H1 (cell line): ENCODE measurements around the gene FAM168B. TPM values are rescaled to one million over a fixed set of nuclear protein-coding genes. Genes with fewer than 3 reads are reported as not detected.

Experiments
- CTCF ChIA-PET: fragments of 300-600 bp; sonication (Branson Sonifier 250); formaldehyde crosslinking; loops from one replicate; lab custom pipeline; 2021; ENCODE audit not compliant: partially characterized antibody; lab: Charles Lee
- POLR2A ChIA-PET: fragments of 300-600 bp; sonication (Branson Sonifier 250); formaldehyde crosslinking; loops from one replicate; lab custom pipeline; 2021; ENCODE audit warnings: inconsistent platforms; ENCODE audit not compliant: partially characterized antibody; lab: Charles Lee
- DNase-seq, 2 experiments: peaks; one replicate each; pipeline versions ENCODE4 v3.0.0 to v3.0.0-alpha.2; 2010 to 2022; ENCODE audit warnings: low spot score in 2 of 2, low read depth in 1 of 2, mixed read lengths in 1 of 2
- FAIRE-seq: peaks from 2 replicates; lab custom pipeline; 2011; peaks lifted over from hg19 to GRCh38; lab: Jason Lieb, UNC
- H2AFZ ChIP-seq: 2 replicates; pipeline ENCODE4 v1.8.1; 2012; ENCODE audit warnings: low read length, inconsistent platforms
- H2AK5ac ChIP-seq: 2 replicates; pipeline ENCODE4 v1.6.1; 2013; ENCODE audit warnings: low read depth, low read length
- H2BK120ac ChIP-seq: replicated peaks from 2 replicates; pipeline ENCODE3; 2013; ENCODE audit warnings: low read depth, low read length, inconsistent platforms
- H2BK12ac ChIP-seq: 2 replicates; pipeline ENCODE4 v1.6.1; 2013; ENCODE audit warnings: low read depth, low read length
- H2BK15ac ChIP-seq: 2 replicates; pipeline ENCODE4 v1.6.1; 2013; ENCODE audit warnings: low read length
- H2BK20ac ChIP-seq: 2 replicates; pipeline ENCODE4 v1.6.1; 2013; ENCODE audit warnings: low read length
- H2BK5ac ChIP-seq: 2 replicates; pipeline ENCODE4 v1.6.1; 2013; ENCODE audit warnings: low read depth, low read length
- H3K14ac ChIP-seq: 2 replicates; pipeline ENCODE4 v1.6.1; 2013; ENCODE audit warnings: inconsistent platforms; ENCODE audit not compliant: insufficient read length
- H3K18ac ChIP-seq: 2 replicates; pipeline ENCODE4 v1.6.1; 2013; ENCODE audit warnings: low read length; ENCODE audit errors: extremely low read depth
- H3K23ac ChIP-seq: 2 replicates; pipeline ENCODE4 v1.6.1; 2013; ENCODE audit warnings: inconsistent platforms; ENCODE audit not compliant: insufficient read length
- H3K23me2 ChIP-seq: 2 replicates; pipeline ENCODE4 v1.6.1; 2013; ENCODE audit warnings: low read depth, low read length
- H3K27ac ChIP-seq: 2 replicates; pipeline ENCODE4 v1.6.1; 2011; ENCODE audit warnings: low read depth, low read length, inconsistent platforms
- H3K27me3 ChIP-seq, 4 experiments: replicated peaks in 1 of 4; 1 replicate in 1 of 4; 2 replicates in 3 of 4; pipeline versions ENCODE4 v1.6.1 to v1.8.1; 2011 to 2013; ENCODE audit warnings: low read length in 3 of 4, mild to moderate bottlenecking in 3 of 4, inconsistent platforms in 2 of 4, mixed read lengths in 2 of 4, moderate library complexity in 1 of 4; ENCODE audit not compliant: control insufficient read depth in 3 of 4, insufficient read depth in 3 of 4; ENCODE audit errors: extremely low read depth in 1 of 4
- H3K36me3 ChIP-seq, 4 experiments: 2 replicates each; pipeline versions ENCODE4 v1.6.1 to v1.8.1; 2011 to 2013; ENCODE audit warnings: mild to moderate bottlenecking in 4 of 4, low read length in 3 of 4, moderate library complexity in 2 of 4, control low read depth in 1 of 4, inconsistent platforms in 1 of 4; ENCODE audit not compliant: insufficient read depth in 4 of 4, control insufficient read depth in 2 of 4
- H3K4ac ChIP-seq: replicated peaks from 2 replicates; pipeline ENCODE3; 2013; ENCODE audit warnings: low read length, low read depth, mixed read lengths, inconsistent platforms; ENCODE audit not compliant: insufficient read length
- H3K4me1 ChIP-seq, 4 experiments: replicated peaks in 1 of 4; 1 replicate in 1 of 4; 2 replicates in 3 of 4; pipeline versions ENCODE4 v1.6.1 to v1.8.1; 2011 to 2013; ENCODE audit warnings: low read length in 3 of 4, inconsistent platforms in 2 of 4, mixed read lengths in 1 of 4; ENCODE audit not compliant: insufficient read depth in 4 of 4, control insufficient read depth in 3 of 4
- H3K4me2 ChIP-seq, 2 experiments: 2 replicates each; pipeline versions ENCODE4 v1.6.1 to v1.8.1; 2011 to 2013; ENCODE audit warnings: low read depth in 2 of 2, low read length in 2 of 2, control low read depth in 1 of 2, inconsistent platforms in 1 of 2, mild to moderate bottlenecking in 1 of 2; ENCODE audit not compliant: insufficient read depth in 1 of 2
- H3K4me3 ChIP-seq, 4 experiments: fragments of 200-600, 300-600 bp in 1 of 4; sonication (generic), shearing (Covaris generic), sonication (Bioruptor Twin) in 1 of 4; 2 replicates each; pipeline versions ENCODE4 v1.5.1 to v1.8.1; 2011 to 2016; ENCODE audit warnings: low read length in 4 of 4, low read depth in 3 of 4, control low read depth in 2 of 4, inconsistent platforms in 2 of 4, mild to moderate bottlenecking in 2 of 4, mixed read lengths in 1 of 4, moderate library complexity in 1 of 4; ENCODE audit not compliant: insufficient read depth in 2 of 4; ENCODE audit errors: extremely low read depth in 1 of 4
- H3K56ac ChIP-seq: replicated peaks from 2 replicates; pipeline ENCODE3; 2013; ENCODE audit warnings: low read depth, mild to moderate bottlenecking, mixed read lengths, low read length, inconsistent platforms; ENCODE audit not compliant: insufficient read length
- H3K79me1 ChIP-seq: 2 replicates; pipeline ENCODE4 v1.6.1; 2013; ENCODE audit warnings: low read depth, low read length, control low read depth
- H3K79me2 ChIP-seq, 2 experiments: 2 replicates each; pipeline versions ENCODE4 v1.6.1 to v1.8.1; 2012 to 2013; ENCODE audit warnings: low read length in 2 of 2, mild to moderate bottlenecking in 2 of 2, inconsistent platforms in 1 of 2; ENCODE audit not compliant: insufficient read depth in 2 of 2, control insufficient read depth in 1 of 2
- H3K9ac ChIP-seq, 4 experiments: replicated peaks in 1 of 4; 1 replicate in 1 of 4; 2 replicates in 3 of 4; pipeline versions ENCODE4 v1.6.1 to v1.8.1; 2011 to 2013; ENCODE audit warnings: low read depth in 3 of 4, low read length in 3 of 4, control low read depth in 2 of 4, mild to moderate bottlenecking in 2 of 4, moderate library complexity in 2 of 4, inconsistent platforms in 1 of 4; ENCODE audit errors: extremely low read depth in 1 of 4
- H3K9me3 ChIP-seq, 2 experiments: 2 replicates each; pipeline versions ENCODE4 v1.6.1 to v1.8.1; 2012 to 2013; ENCODE audit warnings: mild to moderate bottlenecking in 2 of 2, moderate library complexity in 2 of 2, control low read depth in 1 of 2, inconsistent platforms in 1 of 2, low read depth in 1 of 2, low read length in 1 of 2, mixed read lengths in 1 of 2; ENCODE audit not compliant: insufficient read depth in 2 of 2
- H4K20me1 ChIP-seq, 2 experiments: replicated peaks in 1 of 2; 2 replicates each; pipeline versions ENCODE3 to v1.8.1; 2011 to 2013; ENCODE audit warnings: inconsistent platforms in 2 of 2, low read length in 2 of 2, mild to moderate bottlenecking in 1 of 2; ENCODE audit not compliant: insufficient read depth in 2 of 2, control insufficient read depth in 1 of 2
- H4K5ac ChIP-seq: 2 replicates; pipeline ENCODE4 v1.6.1; 2013; ENCODE audit warnings: low read length, low read depth, mixed read lengths, inconsistent platforms; ENCODE audit not compliant: insufficient read length
- H4K8ac ChIP-seq: 2 replicates; pipeline ENCODE4 v1.8.0; 2013; ENCODE audit warnings: mild to moderate bottlenecking, moderate library complexity, low read length, inconsistent platforms; ENCODE audit not compliant: insufficient read depth; ENCODE audit errors: extremely low read depth
- H4K91ac ChIP-seq: replicated peaks from 2 replicates; pipeline ENCODE3; 2013; ENCODE audit warnings: low read length, mixed read lengths, inconsistent platforms; ENCODE audit not compliant: insufficient read length
- RBBP5 ChIP-seq: IDR thresholded peaks from 2 replicates; pipeline ENCODE4 v1.7.1; 2012; ENCODE audit warnings: low read depth, mild to moderate bottlenecking, inconsistent platforms, low read length, moderate library complexity, borderline replicate concordance
- TAF1 ChIP-seq: IDR thresholded peaks from 2 replicates; pipeline ENCODE4 v1.6.1; 2011; ENCODE audit warnings: mild to moderate bottlenecking, low read depth, low read length
- WGBS, 2 experiments: shearing (Covaris generic) in 1 of 2; methylation state at CpG; one replicate each; pipeline versions ENCODE4 v1.1.6 to v1.1.7; 2013 to 2015; ENCODE audit warnings: low lambda C conversion rate in 2 of 2, mixed read lengths in 2 of 2, inconsistent platforms in 1 of 2, low coverage in 1 of 2, missing lambda C conversion rate in 1 of 2; ENCODE audit not compliant: insufficient replicate concordance in 2 of 2, insufficient coverage in 1 of 2, insufficient read length in 1 of 2; ENCODE audit errors: extremely low coverage in 1 of 2, missing lambda C conversion rate in 1 of 2; 5-methylcytosine and 5-hydroxymethylcytosine counted together
- polyA plus RNA-seq, 7 experiments: library from polyadenylated mRNA; depleted of rRNA in 3 of 7; stranded (reverse) in 5 of 7; unstranded in 2 of 7; fragments of >200 nt in 5 of 7; fragments of 200-250 nt in 2 of 7; gene quantifications; 1 replicate in 5 of 7; 2 replicates in 1 of 7; 4 replicates in 1 of 7; pipeline versions ENCODE4 v1.2.1 to v1.2.3, GENCODE V29; 2011 to 2013; ENCODE audit warnings: missing spikeins in 2 of 7, mixed read lengths in 2 of 7
- total RNA-seq: library from RNA; stranded (reverse); fragmentation: NEBNext Ultra II Directional; extraction: Animal tissue kit (Norgen Biotek cat#: 25700); gene quantifications from 2 replicates; pipeline ENCODE4 v1.2.1, GENCODE V29; 2021

The FAM168B gene
- total and polyA plus RNA-seq, 2 of the 8 experiments (the other 6 are each of a cell fraction or from before 2014, with no cell fraction given): 61.9 to 123 TPM

DNA sequence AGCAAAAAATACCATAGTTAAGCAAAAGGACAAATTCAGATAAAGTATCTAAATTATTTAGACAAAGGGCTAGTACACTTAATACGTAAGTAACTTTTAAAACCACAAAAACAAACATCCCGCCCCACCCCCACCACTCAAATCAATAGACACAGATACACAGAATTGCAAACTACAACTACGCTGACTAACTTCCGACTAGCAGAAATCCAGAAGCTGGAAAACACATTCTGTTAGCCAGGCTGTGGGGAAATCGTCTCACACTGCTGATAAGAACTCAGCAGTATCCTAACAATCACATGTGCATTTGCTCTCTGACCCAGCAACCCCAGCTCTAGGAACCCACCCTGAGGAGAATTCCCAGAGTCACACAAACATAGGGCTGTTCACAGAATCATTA lies 16.6 kb downstream of the FAM168B start:
- peaks cover 15 to 21% of the 10 kb centered on the region in 2 experiments for H4K20me1 ChIP-seq
- CTCF ChIA-PET: interaction anchor here (1.0 kb wide), 1 partner anchor 12 kb away, joined by 4 read pairs; no protein-coding TSS in a partner anchor
- FAIRE-seq: no peak

More for the DNA sequence above, 16.6 kb downstream of the FAM168B start:
- Histone ChIP-seq H3K4me3 (no peak overlapping the region), H2AK5ac (no peak overlapping the region), H3K4me1 (peaks cover 0 to 4% (median 2%) of the 10 kb centered on the region in 4 experiments; a peak in 3 of 7 replicates), H3K36me3 (peaks cover 18 to 69% (median 40%) of the 10 kb centered on the region in 4 experiments), H4K91ac (no peak overlapping the region), H3K23me2 (0 out of 2 replicates have a peak, but pooled peaks cover 2% of the 10 kb centered on the region), H2BK120ac (no peak overlapping the region), H3K18ac (no peak overlapping the region), H3K79me2 (peaks cover 15 to 86% of the 10 kb centered on the region in 2 experiments), H2BK5ac (no peak overlapping the region), H3K23ac (no peak overlapping the region)
- no peak for DNase-seq
- POLR2A ChIA-PET: interaction anchor here (1.6 kb wide), 1 partner anchor 18 kb away, joined by 5 read pairs; no protein-coding TSS in a partner anchor
- TF ChIP-seq RBBP5 (no peak), TAF1 (no peak)
- TF ChIP-seq, all 59 proteins: peak for 0
- Histone ChIP-seq H3K79me1 (peaks cover 20% of the 10 kb centered on the region), H2BK20ac (no peak overlapping the region), H3K27ac (no peak overlapping the region; the same call in 1 of the 2 replicates), H3K56ac (no peak overlapping the region), H3K9ac (no peak overlapping the region), H3K27me3 (no peaks in the 10 kb centered on the region), H2BK12ac (no peak overlapping the region), H3K4me2 (no peak overlapping the region), H3K4ac (no peak overlapping the region), H3K9me3 (no peaks in the 10 kb centered on the region), H4K8ac (no peak overlapping the region), H3K14ac (no peak overlapping the region), H2AFZ (no peak overlapping the region), H4K5ac (no peak overlapping the region), H2BK15ac (no peak overlapping the region)
- WGBS, 2 experiments: 96% methylated on average over 5 of the region's 5 CpGs; no CpG with 5 or more reads in 1 of the 2 experiments
